ENCODE results near the gene EXT2. TPM values are rescaled to one million over a fixed set of nuclear protein-coding genes. Genes with fewer than 3 reads are reported as not detected.

Gene EXT2
- total RNA-seq, 2 donors from 2014 or later: 76.5 to 96.7 TPM

DNA sequence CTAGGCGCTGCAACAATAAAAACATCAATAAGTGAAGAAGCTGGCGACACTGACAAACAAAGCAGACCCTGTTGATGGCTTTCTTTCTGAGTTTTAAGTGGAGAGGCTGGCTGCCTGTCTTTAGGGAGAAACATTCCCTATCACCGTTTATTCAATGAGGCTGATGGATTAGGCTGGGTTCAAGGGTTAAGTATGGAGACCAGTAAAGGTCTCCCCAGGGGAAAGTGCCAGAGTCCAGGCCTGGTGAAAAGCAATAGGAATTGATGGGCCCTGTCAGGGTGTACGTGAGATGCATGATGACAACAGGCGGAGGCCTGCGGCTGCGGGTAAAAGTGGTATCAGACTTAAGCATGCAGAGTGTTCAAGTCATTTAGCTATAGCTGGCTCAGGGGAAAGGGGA, 111.8 kb downstream of the EXT2 start:
- Histone ChIP-seq H3K4me3 (no peak overlapping the region), H3K27ac (no peak overlapping the region), H3K36me3 (no peaks in the 10 kb centered on the region), H3K9me3 (no peaks in the 10 kb centered on the region), H3K27me3 (replicated peaks; ENCODE audit: insufficient read depth) (no peaks in the 10 kb centered on the region), H3K4me1 (replicated peaks) (no peaks in the 10 kb centered on the region)
- TF ChIP-seq POLR2AphosphoS5 (IDR thresholded peaks at IDR 0.05) (no peak), POLR2A (IDR thresholded peaks at IDR 0.05) (no peak)
- TF ChIP-seq, protein P1, sequence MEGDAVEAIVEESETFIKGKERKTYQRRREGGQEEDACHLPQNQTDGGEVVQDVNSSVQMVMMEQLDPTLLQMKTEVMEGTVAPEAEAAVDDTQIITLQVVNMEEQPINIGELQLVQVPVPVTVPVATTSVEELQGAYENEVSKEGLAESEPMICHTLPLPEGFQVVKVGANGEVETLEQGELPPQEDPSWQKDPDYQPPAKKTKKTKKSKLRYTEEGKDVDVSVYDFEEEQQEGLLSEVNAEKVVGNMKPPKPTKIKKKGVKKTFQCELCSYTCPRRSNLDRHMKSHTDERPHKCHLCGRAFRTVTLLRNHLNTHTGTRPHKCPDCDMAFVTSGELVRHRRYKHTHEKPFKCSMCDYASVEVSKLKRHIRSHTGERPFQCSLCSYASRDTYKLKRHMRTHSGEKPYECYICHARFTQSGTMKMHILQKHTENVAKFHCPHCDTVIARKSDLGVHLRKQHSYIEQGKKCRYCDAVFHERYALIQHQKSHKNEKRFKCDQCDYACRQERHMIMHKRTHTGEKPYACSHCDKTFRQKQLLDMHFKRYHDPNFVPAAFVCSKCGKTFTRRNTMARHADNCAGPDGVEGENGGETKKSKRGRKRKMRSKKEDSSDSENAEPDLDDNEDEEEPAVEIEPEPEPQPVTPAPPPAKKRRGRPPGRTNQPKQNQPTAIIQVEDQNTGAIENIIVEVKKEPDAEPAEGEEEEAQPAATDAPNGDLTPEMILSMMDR (IDR thresholded peaks at IDR 0.05): no peak
- no peak for DNase-seq (ENCODE audit: low spot score)
- 84% methylated on average over 7 of the region's 7 CpGs for WGBS
- intact Hi-C loops (cut with DNase I): no loop called here

DNA sequence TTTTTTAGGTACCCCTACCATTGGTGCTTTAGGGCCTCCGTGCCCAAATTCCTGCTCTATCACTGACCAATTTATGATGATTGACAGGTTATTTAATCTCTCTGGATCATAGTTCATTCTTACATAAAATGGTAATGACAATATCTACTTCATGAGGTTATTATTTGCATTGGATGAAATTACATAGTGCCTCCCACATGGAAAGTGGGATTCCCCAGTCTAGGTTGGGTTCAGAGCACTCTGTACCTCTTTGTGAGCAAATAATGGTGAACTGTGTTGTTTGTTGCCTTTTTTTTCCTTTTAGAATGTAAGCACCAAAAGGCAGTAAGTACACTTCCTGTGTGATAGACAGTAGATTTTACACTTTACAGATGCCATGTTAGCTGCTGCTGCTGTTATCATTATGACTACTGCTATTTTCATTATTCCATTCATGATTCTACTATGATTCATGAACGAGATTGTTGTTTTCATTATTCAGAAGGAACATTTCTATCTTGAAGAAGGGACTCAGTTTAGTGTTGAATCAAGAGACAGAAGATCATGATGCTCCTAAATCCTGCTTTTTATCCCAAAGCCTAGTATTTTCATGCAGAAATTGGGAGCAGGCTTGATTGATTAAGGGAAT, 113.6 kb downstream of the EXT2 start:
- no peak for DNase-seq (ENCODE audit: low spot score)
- no peaks in the 10 kb centered on the region for H3K27me3 ChIP-seq (replicated peaks; ENCODE audit: insufficient read depth)
- H3K36me3 ChIP-seq: no peaks in the 10 kb centered on the region
- no peaks in the 10 kb centered on the region for H3K9me3 ChIP-seq
- H3K4me3 ChIP-seq: no peak overlapping the region
- H3K27ac ChIP-seq: no peak overlapping the region
- peak; percentile 30 for TF ChIP-seq POLR2AphosphoS5 (IDR thresholded peaks at IDR 0.05)
- TF ChIP-seq POLR2A (IDR thresholded peaks at IDR 0.05): no peak
- intact Hi-C loops (cut with DNase I): no loop called here
- H3K4me1 ChIP-seq (replicated peaks): no peaks in the 10 kb centered on the region
- WGBS: 81% methylated on average over 2 of the region's 2 CpGs

DNA sequence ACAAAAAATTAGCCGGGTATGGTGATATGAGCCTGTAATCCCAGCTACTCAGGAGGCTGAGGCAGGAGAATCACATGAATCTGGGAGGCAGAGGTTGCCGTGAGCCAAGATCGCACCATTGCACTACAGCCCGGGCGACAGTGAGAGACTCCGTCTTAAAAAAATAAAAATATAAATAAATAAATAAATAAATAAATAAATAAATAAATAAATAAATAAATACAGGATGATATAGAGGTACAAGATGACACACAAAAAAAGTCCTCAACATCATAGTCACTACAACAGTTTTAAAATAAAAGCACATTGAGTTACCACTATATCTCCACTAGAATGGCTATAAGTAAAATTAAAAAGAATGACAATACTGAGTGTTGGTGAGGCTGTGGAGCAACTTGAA, 116.7 kb downstream of the EXT2 start:
- H3K27ac ChIP-seq: no peak overlapping the region
- no peak for TF ChIP-seq POLR2AphosphoS5 (IDR thresholded peaks at IDR 0.05)
- TF ChIP-seq, protein P1 (IDR thresholded peaks at IDR 0.05): no peak
- no peak for TF ChIP-seq POLR2A (IDR thresholded peaks at IDR 0.05)
- no peak overlapping the region for H3K4me3 ChIP-seq
- WGBS: 98% methylated on average over 6 of the region's 6 CpGs
- no peak for DNase-seq (ENCODE audit: low spot score)
- no peaks in the 10 kb centered on the region for H3K9me3 ChIP-seq
- no peaks in the 10 kb centered on the region for H3K4me1 ChIP-seq (replicated peaks)
- no peaks in the 10 kb centered on the region for H3K27me3 ChIP-seq (replicated peaks; ENCODE audit: insufficient read depth)
- intact Hi-C loops (cut with DNase I): no loop called here
- no peaks in the 10 kb centered on the region for H3K36me3 ChIP-seq

DNA sequence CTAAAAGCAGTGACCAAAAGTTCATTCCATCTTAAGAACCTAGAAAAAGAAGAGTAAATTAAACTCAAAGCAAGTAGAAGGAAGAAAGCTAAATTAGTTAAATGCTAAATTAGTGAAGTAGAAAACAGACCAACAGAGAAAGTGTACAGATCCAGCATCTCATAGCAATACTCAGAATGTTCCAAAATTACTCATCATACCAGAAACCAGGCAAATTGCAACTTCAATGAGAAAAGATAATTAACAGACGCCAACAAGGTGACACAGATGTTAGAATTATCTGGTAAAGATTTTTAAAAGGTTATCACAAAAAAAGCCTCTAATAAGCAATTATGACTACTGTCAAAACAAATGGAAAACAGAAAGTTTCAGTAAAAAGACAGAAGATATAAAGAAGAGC, 117.7 kb downstream of the EXT2 start:
- Histone ChIP-seq H3K36me3 (no peaks in the 10 kb centered on the region), H3K4me1 (replicated peaks) (no peaks in the 10 kb centered on the region), H3K9me3 (no peaks in the 10 kb centered on the region), H3K27ac (no peak overlapping the region), H3K4me3 (no peak overlapping the region), H3K27me3 (replicated peaks; ENCODE audit: insufficient read depth) (no peaks in the 10 kb centered on the region)
- 90% methylated on average over 1 of the region's 1 CpG for WGBS
- TF ChIP-seq POLR2A (IDR thresholded peaks at IDR 0.05) (no peak), POLR2AphosphoS5 (IDR thresholded peaks at IDR 0.05) (no peak)
- TF ChIP-seq, protein P1 (IDR thresholded peaks at IDR 0.05): no peak
- no peak for DNase-seq (ENCODE audit: low spot score)
- intact Hi-C loops (cut with DNase I): no loop called here

DNA sequence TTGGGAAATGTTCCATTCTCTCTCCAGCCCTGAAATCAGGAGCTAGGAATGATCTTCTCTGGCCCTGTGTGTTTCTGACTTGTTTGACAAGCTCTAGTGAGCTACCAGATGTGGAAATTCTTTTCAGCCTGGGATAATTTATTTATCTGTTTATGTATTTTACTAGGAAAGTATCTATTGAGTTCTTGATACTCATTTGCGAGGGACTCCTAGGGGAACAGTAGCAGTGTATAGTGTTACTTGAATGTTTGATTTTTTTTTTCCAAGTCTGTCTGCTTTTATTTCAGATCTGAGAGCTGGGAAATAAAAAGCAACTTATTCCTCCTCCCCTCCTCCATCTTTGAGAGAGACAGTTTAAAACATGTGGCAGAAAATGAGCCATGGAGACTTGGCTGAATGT, 122.0 kb downstream of the EXT2 start:
- H3K4me3 ChIP-seq: no peak overlapping the region
- intact Hi-C loops (cut with DNase I): no loop called here
- H3K9me3 ChIP-seq: no peaks in the 10 kb centered on the region
- no peaks in the 10 kb centered on the region for H3K4me1 ChIP-seq (replicated peaks)
- no peaks in the 10 kb centered on the region for H3K27me3 ChIP-seq (replicated peaks; ENCODE audit: insufficient read depth)
- no peak for TF ChIP-seq POLR2AphosphoS5 (IDR thresholded peaks at IDR 0.05)
- no peak for TF ChIP-seq POLR2A (IDR thresholded peaks at IDR 0.05)
- TF ChIP-seq, protein P1 (IDR thresholded peaks at IDR 0.05): no peak
- DNase-seq (ENCODE audit: low spot score): no peak
- no peaks in the 10 kb centered on the region for H3K36me3 ChIP-seq
- WGBS: 71% methylated on average over 1 of the region's 1 CpG
- no peak overlapping the region for H3K27ac ChIP-seq
